Measurements from ENCODE around the gene CIDEC. TPM values are rescaled to one million over a fixed set of nuclear protein-coding genes. Genes with fewer than 3 reads are reported as not detected.

Gene CIDEC
- total and polyA plus RNA-seq, 9 of the 15 experiments (the other 6 are each of a cell fraction or from before 2014, with no cell fraction given): not detected

DNA sequence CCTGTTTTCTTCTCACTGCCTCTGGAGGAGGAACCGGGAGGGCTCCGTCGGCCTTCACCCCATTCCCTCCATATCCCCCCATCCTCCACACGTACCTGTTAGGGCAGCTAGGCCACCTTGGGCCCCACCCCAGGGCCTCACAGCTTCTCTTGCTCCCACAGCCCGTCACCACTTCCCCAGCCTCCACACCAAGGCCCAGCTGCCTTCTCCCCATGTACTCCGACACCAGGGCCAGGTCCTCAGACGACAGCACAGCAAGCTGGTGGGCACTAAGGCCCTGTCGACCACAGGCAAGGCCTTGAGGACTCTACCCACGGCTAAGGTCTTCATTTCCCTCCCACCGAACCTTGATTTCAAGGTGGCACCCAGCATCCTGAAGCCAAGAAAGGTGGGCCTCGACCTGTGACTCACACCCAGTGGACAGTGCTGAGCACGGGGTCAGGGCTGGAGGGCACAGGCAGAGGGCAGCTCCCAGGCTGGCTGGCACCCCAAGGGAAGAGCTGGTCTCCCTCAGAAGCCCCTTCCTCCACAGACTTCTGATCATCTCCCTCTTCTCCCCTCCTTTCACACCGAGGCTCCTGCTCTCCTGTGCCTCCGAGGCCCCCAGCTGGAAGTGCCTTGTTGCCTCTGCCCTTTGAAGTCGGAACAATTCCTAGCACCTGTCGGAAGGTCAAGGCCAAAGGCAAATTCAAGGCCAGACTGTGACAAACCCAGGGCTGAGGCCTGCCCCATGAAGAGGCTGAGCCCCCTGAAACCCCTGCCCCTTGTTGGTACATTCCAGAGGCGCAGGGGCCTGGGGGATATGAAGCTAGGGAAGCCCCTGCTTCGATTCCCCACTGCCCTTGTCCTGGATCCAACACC lies 45.3 kb downstream of the CIDEC start:
- H3K36me3 ChIP-seq (ENCODE audit: control insufficient read depth, insufficient read depth, low read length): peaks cover 81% of the 10 kb centered on the region
- H2AFZ ChIP-seq (ENCODE audit: low read depth, low read length): no peak overlapping the region
- ATAC-seq: no peak
- ChIA-PET POLR2A (interaction anchor here (0.6 to 2.1 kb wide), 6 partner anchors 9 to 148 kb away, joined by 3 to 11 read pairs (median 4); partner anchors contain the start of genes ARPC4 and RPUSD3), CTCF (ENCODE audit: low intra/inter-chr PET ratio) (no interaction called here)
- H3K9me1 ChIP-seq (ENCODE audit: control insufficient read depth, insufficient read depth, low read length): no peaks in the 10 kb centered on the region
- 83% methylated on average over 18 of the region's 18 CpGs for WGBS (ENCODE audit: insufficient coverage, low coverage, missing lambda C conversion rate)
- H3K27me3 ChIP-seq (ENCODE audit: control insufficient read depth in 2 of 2, insufficient read depth in 2 of 2, low read length in 2 of 2): no peaks in the 10 kb centered on the region
- H3K4me2 ChIP-seq (ENCODE audit: insufficient read depth, low read length): no peak overlapping the region
- no peak for FAIRE-seq
- TF ChIP-seq, protein P1, sequence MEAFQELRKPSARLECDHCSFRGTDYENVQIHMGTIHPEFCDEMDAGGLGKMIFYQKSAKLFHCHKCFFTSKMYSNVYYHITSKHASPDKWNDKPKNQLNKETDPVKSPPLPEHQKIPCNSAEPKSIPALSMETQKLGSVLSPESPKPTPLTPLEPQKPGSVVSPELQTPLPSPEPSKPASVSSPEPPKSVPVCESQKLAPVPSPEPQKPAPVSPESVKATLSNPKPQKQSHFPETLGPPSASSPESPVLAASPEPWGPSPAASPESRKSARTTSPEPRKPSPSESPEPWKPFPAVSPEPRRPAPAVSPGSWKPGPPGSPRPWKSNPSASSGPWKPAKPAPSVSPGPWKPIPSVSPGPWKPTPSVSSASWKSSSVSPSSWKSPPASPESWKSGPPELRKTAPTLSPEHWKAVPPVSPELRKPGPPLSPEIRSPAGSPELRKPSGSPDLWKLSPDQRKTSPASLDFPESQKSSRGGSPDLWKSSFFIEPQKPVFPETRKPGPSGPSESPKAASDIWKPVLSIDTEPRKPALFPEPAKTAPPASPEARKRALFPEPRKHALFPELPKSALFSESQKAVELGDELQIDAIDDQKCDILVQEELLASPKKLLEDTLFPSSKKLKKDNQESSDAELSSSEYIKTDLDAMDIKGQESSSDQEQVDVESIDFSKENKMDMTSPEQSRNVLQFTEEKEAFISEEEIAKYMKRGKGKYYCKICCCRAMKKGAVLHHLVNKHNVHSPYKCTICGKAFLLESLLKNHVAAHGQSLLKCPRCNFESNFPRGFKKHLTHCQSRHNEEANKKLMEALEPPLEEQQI (IDR thresholded peaks at IDR 0.05): no peak
- TF ChIP-seq SP1 (CRISPR knock-in tag; IDR thresholded peaks at IDR 0.05) (no peak), KAT7 (CRISPR knock-in tag; IDR thresholded peaks at IDR 0.05; ENCODE audit: borderline replicate concordance) (no peak), GTF2A2 (tag; IDR thresholded peaks at IDR 0.05) (no peak), GATAD2A (IDR thresholded peaks at IDR 0.05) (no peak), RBFOX2 (IDR thresholded peaks at IDR 0.05; ENCODE audit: low read depth, low read length) (peak; percentile 34; the same call in 1 of the 2 replicates), POLR2G (IDR thresholded peaks at IDR 0.05; ENCODE audit: low read depth, low read length) (peak; percentile 68), TEAD1 (CRISPR knock-in tag; IDR thresholded peaks at IDR 0.05) (no peak), PTRF (tag; IDR thresholded peaks at IDR 0.05) (no peak)
- in situ Hi-C loops (cut with MboI) (loop anchor here (25.0 kb wide), 1 partner anchor 903 kb away; no protein-coding TSS in a partner anchor), intact Hi-C loops (cut with micrococcal nuclease) (no loop called here)
- no peak overlapping the region for H3K4me3 ChIP-seq
- no peaks in the 10 kb centered on the region for H3K9me3 ChIP-seq (replicated peaks; ENCODE audit: control insufficient read depth, insufficient read depth, low read depth, low read length)
- H4K20me1 ChIP-seq (replicated peaks; ENCODE audit: control insufficient read depth, insufficient read depth, low read length): peaks cover 4% of the 10 kb centered on the region; the same call in 1 of the 2 replicates
- peak overlapping the region in 1 of 2 experiments; percentile 15; a peak in 1 of 4 replicates for H3K9ac ChIP-seq (ENCODE audit: insufficient read depth in 1 of 2, low read depth in 2 of 2, low read length in 2 of 2)
- H3K27ac ChIP-seq (ENCODE audit: extremely low read depth, low read depth, low read length): no peak overlapping the region
- no TSS peak for BruUV-seq (replicated peaks)
- H3K4me1 ChIP-seq (replicated peaks in 1 of 2; ENCODE audit: control insufficient read depth in 2 of 2, insufficient read depth in 2 of 2, low read length in 2 of 2): peaks cover 0 to 8% of the 10 kb centered on the region in 2 experiments; a peak in 1 of 5 replicates
- no peaks in the 10 kb centered on the region for H3K79me2 ChIP-seq (ENCODE audit: control insufficient read depth, insufficient read depth, low read length)
- no peak for DNase-seq (ENCODE audit: extremely low read depth in 1 of 4, low spot score in 3 of 4)
